ENCODE measurements around the gene NUCKS1.

Gene NUCKS1

GRCh38 chr1:205693421-205693991 is 56.5 kb downstream of the NUCKS1 start:
- no peak for TF ChIP-seq CTCF (IDR thresholded peaks at IDR 0.05; ENCODE audit: poor library complexity, severe bottlenecking)
- H3K36me3 ChIP-seq (ENCODE audit: low read depth): no peaks in the 10 kb centered on the region

GRCh38 chr1:205692423-205692822 is 57.6 kb downstream of the NUCKS1 start:
- no peak overlapping the region for H3K4me3 ChIP-seq (ENCODE audit: severe bottlenecking)

More at GRCh38 chr1:205693421-205693991, 56.5 kb downstream of the NUCKS1 start:
- H3K27ac ChIP-seq (ENCODE audit: poor library complexity, severe bottlenecking): no peak overlapping the region
- no peaks in the 10 kb centered on the region for H3K9me3 ChIP-seq (ENCODE audit: severe bottlenecking)
- no peak for ATAC-seq (ENCODE audit: low read depth)
- H3K27me3 ChIP-seq (ENCODE audit: insufficient read depth, poor library complexity, severe bottlenecking): no peaks in the 10 kb centered on the region
- H3K4me1 ChIP-seq (ENCODE audit: insufficient read depth, poor library complexity, severe bottlenecking): no peaks in the 10 kb centered on the region
- no peak overlapping the region for H3K4me3 ChIP-seq (ENCODE audit: severe bottlenecking)
- DNase-seq (ENCODE audit: low spot score): no peak

GRCh38 chr1:205690122-205690756 is 59.7 kb downstream of the NUCKS1 start:
- no peak overlapping the region for H3K27ac ChIP-seq (ENCODE audit: poor library complexity, severe bottlenecking)
- ATAC-seq (ENCODE audit: low read depth): no peak
- H3K9me3 ChIP-seq (ENCODE audit: severe bottlenecking): no peaks in the 10 kb centered on the region
- H3K36me3 ChIP-seq (ENCODE audit: low read depth): no peaks in the 10 kb centered on the region
- H3K4me3 ChIP-seq (ENCODE audit: severe bottlenecking): no peak overlapping the region
- TF ChIP-seq CTCF (IDR thresholded peaks at IDR 0.05; ENCODE audit: poor library complexity, severe bottlenecking): no peak
- H3K4me1 ChIP-seq (ENCODE audit: insufficient read depth, poor library complexity, severe bottlenecking): no peaks in the 10 kb centered on the region
- H3K27me3 ChIP-seq (ENCODE audit: insufficient read depth, poor library complexity, severe bottlenecking): no peaks in the 10 kb centered on the region
- DNase-seq (ENCODE audit: low spot score): no peak

More at GRCh38 chr1:205692423-205692822, 57.6 kb downstream of the NUCKS1 start:
- no peaks in the 10 kb centered on the region for H3K9me3 ChIP-seq (ENCODE audit: severe bottlenecking)
- no peaks in the 10 kb centered on the region for H3K4me1 ChIP-seq (ENCODE audit: insufficient read depth, poor library complexity, severe bottlenecking)
- DNase-seq (ENCODE audit: low spot score) (no peak), ATAC-seq (ENCODE audit: low read depth) (no peak)
- TF ChIP-seq CTCF (IDR thresholded peaks at IDR 0.05; ENCODE audit: poor library complexity, severe bottlenecking): no peak
- no peaks in the 10 kb centered on the region for H3K27me3 ChIP-seq (ENCODE audit: insufficient read depth, poor library complexity, severe bottlenecking)
- no peak overlapping the region for H3K27ac ChIP-seq (ENCODE audit: poor library complexity, severe bottlenecking)
- H3K36me3 ChIP-seq (ENCODE audit: low read depth): no peaks in the 10 kb centered on the region

- no peak for TF ChIP-seq CTCF (IDR thresholded peaks at IDR 0.05; ENCODE audit: poor library complexity, severe bottlenecking)
- no peak for ATAC-seq (ENCODE audit: low read depth)
- Histone ChIP-seq H3K4me3 (ENCODE audit: severe bottlenecking) (no peak overlapping the region), H3K9me3 (ENCODE audit: severe bottlenecking) (no peaks in the 10 kb centered on the region), H3K36me3 (ENCODE audit: low read depth) (no peaks in the 10 kb centered on the region), H3K27me3 (ENCODE audit: insufficient read depth, poor library complexity, severe bottlenecking) (no peaks in the 10 kb centered on the region), H3K27ac (ENCODE audit: poor library complexity, severe bottlenecking) (no peak overlapping the region), H3K4me1 (ENCODE audit: insufficient read depth, poor library complexity, severe bottlenecking) (no peaks in the 10 kb centered on the region)
- DNase-seq (ENCODE audit: low spot score): no peak
Observed at GRCh38 chr1:205689479-205689878, 60.5 kb downstream of the NUCKS1 start.
